ENCODE results near the gene PDZK1IP1. TPM values are rescaled to one million over a fixed set of nuclear protein-coding genes. Genes with fewer than 3 reads are reported as not detected.
A peak's percentile ranks its signal among the peaks of the same experiment; 100 is the strongest.

The PDZK1IP1 gene
- total RNA-seq, 2 donors from 2014 or later = not detected

DNA sequence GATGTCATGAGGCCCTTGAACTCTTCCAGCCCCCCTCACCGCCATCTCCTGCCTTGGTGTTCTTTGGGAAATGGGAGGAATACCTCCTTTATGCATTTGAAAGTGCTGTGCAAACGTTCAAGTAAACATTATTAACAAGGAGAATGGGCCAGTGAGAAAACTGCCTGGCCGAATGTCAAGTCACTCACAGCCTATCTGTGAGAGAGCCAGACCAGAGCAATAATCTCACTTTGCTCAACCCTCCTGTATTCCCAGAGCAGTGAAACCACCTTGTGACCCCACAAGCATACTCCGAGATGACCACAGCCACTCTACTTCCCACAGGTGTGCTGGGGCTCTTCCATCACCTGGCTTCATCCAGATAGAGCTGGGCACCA lies 37.0 kb upstream of the PDZK1IP1 start:
- H3K27me3 Mint-ChIP-seq (ENCODE audit: insufficient read depth) = peaks cover 63% of the 10 kb centered on the region

DNA sequence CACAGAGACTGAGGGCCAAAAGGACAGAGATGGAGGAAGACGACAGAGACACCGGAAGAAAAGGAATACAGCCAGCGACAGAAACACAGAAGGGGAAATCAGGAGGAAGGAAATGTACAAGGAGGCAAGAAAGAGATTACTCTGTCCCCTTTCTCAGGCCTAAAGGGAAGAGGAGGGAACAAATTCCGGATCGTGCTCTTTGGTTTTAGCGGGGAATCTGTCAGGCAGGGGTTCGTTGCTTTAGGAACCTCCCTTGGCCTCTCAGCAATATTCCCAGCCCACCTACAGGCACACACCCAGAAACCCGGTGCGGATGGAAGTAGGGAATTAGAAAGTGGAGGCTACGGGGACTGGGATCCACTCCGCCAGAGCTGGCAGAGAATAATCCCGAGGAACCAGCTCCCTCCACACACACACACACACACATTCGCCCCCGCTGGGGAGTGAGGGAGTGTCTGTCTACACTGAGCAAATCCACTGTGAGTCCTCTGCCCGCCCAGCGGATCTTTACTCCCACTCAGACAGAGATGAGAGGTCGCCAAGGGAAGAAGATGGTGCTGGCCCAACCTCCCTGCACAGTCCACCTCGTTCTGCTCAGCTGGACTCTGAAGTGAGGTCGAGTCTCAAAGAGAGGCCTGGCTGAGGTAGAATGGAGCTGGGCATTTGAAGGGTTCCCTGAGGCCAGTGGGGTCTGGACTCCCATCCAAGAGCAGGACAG lies 36.4 kb upstream of the PDZK1IP1 start:
- Histone ChIP-seq H3K4me1 (ENCODE audit: control insufficient read depth, insufficient read depth, low read length) (no peaks in the 10 kb centered on the region), H3K27me3 (ENCODE audit: control insufficient read depth, insufficient read depth, low read length, poor library complexity, severe bottlenecking) (peaks cover 99% of the 10 kb centered on the region), H3K36me3 (ENCODE audit: control insufficient read depth, insufficient read depth, low read length) (no peaks in the 10 kb centered on the region), H3K9ac (ENCODE audit: extremely low read depth, low read length, poor library complexity, severe bottlenecking) (no peak overlapping the region), H3K4me3 (ENCODE audit: low read length) (peak overlapping the region; percentile 49), H3K27ac (ENCODE audit: low read depth, low read length) (no peak overlapping the region), H3K9me3 (ENCODE audit: control insufficient read depth, low read length) (no peaks in the 10 kb centered on the region)
- no peaks in the 10 kb centered on the region for H3K36me3 Mint-ChIP-seq (ENCODE audit: low read depth)
- no peak overlapping the region for H3K27ac Mint-ChIP-seq
- TF ChIP-seq, protein P1, sequence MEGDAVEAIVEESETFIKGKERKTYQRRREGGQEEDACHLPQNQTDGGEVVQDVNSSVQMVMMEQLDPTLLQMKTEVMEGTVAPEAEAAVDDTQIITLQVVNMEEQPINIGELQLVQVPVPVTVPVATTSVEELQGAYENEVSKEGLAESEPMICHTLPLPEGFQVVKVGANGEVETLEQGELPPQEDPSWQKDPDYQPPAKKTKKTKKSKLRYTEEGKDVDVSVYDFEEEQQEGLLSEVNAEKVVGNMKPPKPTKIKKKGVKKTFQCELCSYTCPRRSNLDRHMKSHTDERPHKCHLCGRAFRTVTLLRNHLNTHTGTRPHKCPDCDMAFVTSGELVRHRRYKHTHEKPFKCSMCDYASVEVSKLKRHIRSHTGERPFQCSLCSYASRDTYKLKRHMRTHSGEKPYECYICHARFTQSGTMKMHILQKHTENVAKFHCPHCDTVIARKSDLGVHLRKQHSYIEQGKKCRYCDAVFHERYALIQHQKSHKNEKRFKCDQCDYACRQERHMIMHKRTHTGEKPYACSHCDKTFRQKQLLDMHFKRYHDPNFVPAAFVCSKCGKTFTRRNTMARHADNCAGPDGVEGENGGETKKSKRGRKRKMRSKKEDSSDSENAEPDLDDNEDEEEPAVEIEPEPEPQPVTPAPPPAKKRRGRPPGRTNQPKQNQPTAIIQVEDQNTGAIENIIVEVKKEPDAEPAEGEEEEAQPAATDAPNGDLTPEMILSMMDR (conservative IDR thresholded peaks at IDR 0.05) = no peak
- H3K9me3 Mint-ChIP-seq = no peaks in the 10 kb centered on the region
- H3K4me1 Mint-ChIP-seq = peaks cover 18% of the 10 kb centered on the region
- peak; percentile 65 for DNase-seq
- H3K27me3 Mint-ChIP-seq (ENCODE audit: insufficient read depth) = peaks cover 57% of the 10 kb centered on the region
- peak overlapping the region; percentile 42 for H3K4me3 Mint-ChIP-seq
- 17% methylated on average over 7 to 13 of the region's 19 CpGs for WGBS, 2 experiments (ENCODE audit: insufficient coverage in 1 of 2, insufficient read length in 1 of 2)

More for the DNA sequence above, 37.0 kb upstream of the PDZK1IP1 start:
- 41 to 51% methylated on average over 2 to 4 of the region's 4 CpGs for WGBS, 2 experiments (ENCODE audit: insufficient coverage in 1 of 2, insufficient read length in 1 of 2)
- Histone ChIP-seq H3K4me1 (ENCODE audit: control insufficient read depth, insufficient read depth, low read length) (no peaks in the 10 kb centered on the region), H3K9ac (ENCODE audit: extremely low read depth, low read length, poor library complexity, severe bottlenecking) (no peak overlapping the region), H3K27me3 (ENCODE audit: control insufficient read depth, insufficient read depth, low read length, poor library complexity, severe bottlenecking) (peaks cover 99% of the 10 kb centered on the region), H3K27ac (ENCODE audit: low read depth, low read length) (no peak overlapping the region), H3K36me3 (ENCODE audit: control insufficient read depth, insufficient read depth, low read length) (no peaks in the 10 kb centered on the region), H3K9me3 (ENCODE audit: control insufficient read depth, low read length) (no peaks in the 10 kb centered on the region), H3K4me3 (ENCODE audit: low read length) (no peak overlapping the region)
- TF ChIP-seq, protein P1 (conservative IDR thresholded peaks at IDR 0.05) = no peak
- H3K4me3 Mint-ChIP-seq = no peak overlapping the region
- no peak for DNase-seq
- no peak overlapping the region for H3K27ac Mint-ChIP-seq
- H3K9me3 Mint-ChIP-seq = no peaks in the 10 kb centered on the region
- peaks cover 23% of the 10 kb centered on the region for H3K4me1 Mint-ChIP-seq
- H3K36me3 Mint-ChIP-seq (ENCODE audit: low read depth) = no peaks in the 10 kb centered on the region

GRCh38 chr1:47225430-47226100 lies 35.7 kb upstream of the PDZK1IP1 start:
- Histone ChIP-seq H3K27ac (ENCODE audit: low read depth, low read length) (no peak overlapping the region), H3K27me3 (ENCODE audit: control insufficient read depth, insufficient read depth, low read length, poor library complexity, severe bottlenecking) (peaks cover 99% of the 10 kb centered on the region), H3K4me3 (ENCODE audit: low read length) (peak overlapping the region; percentile 49), H3K36me3 (ENCODE audit: control insufficient read depth, insufficient read depth, low read length) (no peaks in the 10 kb centered on the region), H3K9me3 (ENCODE audit: control insufficient read depth, low read length) (no peaks in the 10 kb centered on the region), H3K4me1 (ENCODE audit: control insufficient read depth, insufficient read depth, low read length) (no peaks in the 10 kb centered on the region), H3K9ac (ENCODE audit: extremely low read depth, low read length, poor library complexity, severe bottlenecking) (no peak overlapping the region)
- TF ChIP-seq, protein P1 (conservative IDR thresholded peaks at IDR 0.05) = no peak
- Mint-ChIP-seq H3K4me3 (peak overlapping the region; percentile 42), H3K9me3 (no peaks in the 10 kb centered on the region), H3K4me1 (peaks cover 15% of the 10 kb centered on the region), H3K36me3 (ENCODE audit: low read depth) (no peaks in the 10 kb centered on the region), H3K27me3 (ENCODE audit: insufficient read depth) (peaks cover 50% of the 10 kb centered on the region), H3K27ac (no peak overlapping the region)
- WGBS, 2 experiments (ENCODE audit: insufficient coverage in 1 of 2, insufficient read length in 1 of 2) = 1 to 2% methylated on average over 16 to 79 of the region's 79 CpGs
- DNase-seq = peak; percentile 72
